HL-60/S4 treated with retinoic acid at 250 ng/mL for 4 days and 3 days (cell line): ENCODE measurements around the gene IGFBPL1.
"Not testable (repeated sequence)": the region's sequence is repeated elsewhere in the genome, so short reads cannot be mapped to it uniquely, and the experiment has no call there.

Experiments used
- in situ Hi-C: fragments of 300-500 bp; cut with MboI; formaldehyde crosslinking; loops from 2 replicates; pipeline ENCODE4 v1.7.0; 2022; ENCODE audit warnings: low sequenced_read_pairs

Gene IGFBPL1

GRCh38 chr9:38380872-38381534 is 43.3 kb downstream of the IGFBPL1 start:
- in situ Hi-C loops, result no loop called here

GRCh38 chr9:38380230-38380871 is 43.9 kb downstream of the IGFBPL1 start:
- in situ Hi-C loops, result no loop called here

- in situ Hi-C loops, result not testable (repeated sequence)
Measured at GRCh38 chr9:38377336-38378083, 46.7 kb downstream of the IGFBPL1 start.

- in situ Hi-C loops, result no loop called here
Measured at GRCh38 chr9:38376021-38376670, 48.1 kb downstream of the IGFBPL1 start.

- in situ Hi-C loops, result no loop called here
Measured at GRCh38 chr9:38375572-38375963, 48.7 kb downstream of the IGFBPL1 start.

GRCh38 chr9:38374847-38375571 is 49.2 kb downstream of the IGFBPL1 start:
- in situ Hi-C loops, result loop anchor here (25.0 kb wide), 3 partner anchors 463 to 888 kb away; partner anchors contain the start of genes POLR1E and SLC25A51

GRCh38 chr9:38373679-38374078 is 50.6 kb downstream of the IGFBPL1 start:
- in situ Hi-C loops, result loop anchor here (25.0 kb wide), 3 partner anchors 461 to 886 kb away; partner anchors contain the start of genes POLR1E and SLC25A51

- in situ Hi-C loops, result loop anchor here (25.0 kb wide), 3 partner anchors 461 to 886 kb away; partner anchors contain the start of genes POLR1E and SLC25A51
Measured at GRCh38 chr9:38372762-38373619, 51.3 kb downstream of the IGFBPL1 start.

GRCh38 chr9:38371495-38371894 is 52.8 kb downstream of the IGFBPL1 start:
- in situ Hi-C loops, result loop anchor here (25.0 kb wide), 3 partner anchors 459 to 884 kb away; partner anchors contain the start of genes POLR1E and SLC25A51

GRCh38 chr9:38370176-38370575 is 54.1 kb downstream of the IGFBPL1 start:
- in situ Hi-C loops, result loop anchor here (25.0 kb wide), 3 partner anchors 458 to 883 kb away; partner anchors contain the start of genes POLR1E and SLC25A51

GRCh38 chr9:38368731-38369130 is 55.5 kb downstream of the IGFBPL1 start:
- in situ Hi-C loops, result loop anchor here (25.0 kb wide), 3 partner anchors 456 to 881 kb away; partner anchors contain the start of genes POLR1E and SLC25A51

GRCh38 chr9:38367898-38368297 is 56.4 kb downstream of the IGFBPL1 start:
- in situ Hi-C loops, result loop anchor here (25.0 kb wide), 3 partner anchors 456 to 881 kb away; partner anchors contain the start of genes POLR1E and SLC25A51

GRCh38 chr9:38363589-38363925 is 60.7 kb downstream of the IGFBPL1 start:
- in situ Hi-C loops, result loop anchor here (25.0 kb wide), 3 partner anchors 451 to 876 kb away; partner anchors contain the start of genes POLR1E and SLC25A51

GRCh38 chr9:38362852-38363588 is 61.2 kb downstream of the IGFBPL1 start:
- in situ Hi-C loops, result loop anchor here (25.0 kb wide), 3 partner anchors 451 to 876 kb away; partner anchors contain the start of genes POLR1E and SLC25A51

- in situ Hi-C loops, result loop anchor here (25.0 kb wide), 3 partner anchors 449 to 874 kb away; partner anchors contain the start of genes POLR1E and SLC25A51
Measured at GRCh38 chr9:38361473-38361850, 62.8 kb downstream of the IGFBPL1 start.

GRCh38 chr9:38360839-38361472 is 63.3 kb downstream of the IGFBPL1 start:
- in situ Hi-C loops, result loop anchor here (25.0 kb wide), 3 partner anchors 449 to 874 kb away; partner anchors contain the start of genes POLR1E and SLC25A51

GRCh38 chr9:38359689-38360385 is 64.4 kb downstream of the IGFBPL1 start:
- in situ Hi-C loops, result loop anchor here (25.0 kb wide), 3 partner anchors 448 to 873 kb away; partner anchors contain the start of genes POLR1E and SLC25A51
